Left lung (tissue), 10 donors: Measurements from ENCODE around the gene PLAAT4. TPM values are rescaled to one million over a fixed set of nuclear protein-coding genes. Genes with fewer than 3 reads are reported as not detected.

ENCODE experiments used
- ATAC-seq: fragments of 200-7000 bp; cut with Tn5 transposase; one replicate; pipeline ENCODE4 v1.9.1; 2020; ENCODE audit warnings: moderate library complexity
- DNase-seq, 4 donors: peaks; one replicate each; pipeline ENCODE4 v3.0.0-alpha.2; 2013 to 2020
- H3K27ac ChIP-seq, 2 donors: fragments of 200-600 bp; sonication (generic) in 1 of 2; one replicate each; pipeline versions ENCODE4 v1.5.0 to v1.8.0; 2020 to 2021
- H3K27me3 ChIP-seq, 2 donors: fragments of 200-600 bp; sonication (generic) in 1 of 2; one replicate each; pipeline versions ENCODE4 v1.5.0 to v1.8.0; 2020 to 2021
- H3K36me3 ChIP-seq, 2 donors: fragments of 200-600 bp; sonication (generic) in 1 of 2; one replicate each; pipeline versions ENCODE4 v1.5.0 to v1.8.0; 2020 to 2021
- H3K4me1 ChIP-seq, 2 donors: fragments of 200-600 bp; one replicate each; pipeline ENCODE4 v1.8.0; 2021
- H3K4me3 ChIP-seq, 2 donors: fragments of 200-600 bp; sonication (generic) in 1 of 2; one replicate each; pipeline versions ENCODE4 v1.5.0 to v1.8.0; 2020 to 2021; ENCODE audit warnings: mild to moderate bottlenecking in 1 of 2
- H3K9me3 ChIP-seq, 2 donors: fragments of 200-600 bp; sonication (generic) in 1 of 2; one replicate each; pipeline versions ENCODE4 v1.5.0 to v1.8.0; 2020 to 2021
- CTCF ChIP-seq, 2 donors: fragments of 200-600 bp; sonication (generic) in 1 of 2; IDR thresholded peaks; one replicate each; pipeline versions ENCODE4 v1.5.0 to v1.8.0; 2021; ENCODE audit warnings: antibody characterized with exemption in 2 of 2
- intact Hi-C, 2 donors: fragments of 100-400 bp; cut with DNase I; formaldehyde crosslinking; loops; one replicate each; pipeline versions ENCODE4 v1.11.2 to v1.14.2; 2022
- polyA plus RNA-seq, 6 donors: library from polyadenylated mRNA; unstranded; fragments of 120-200 nt; gene quantifications; one replicate each; pipeline ENCODE4 v1.2.1, GENCODE V29; 2013; ENCODE audit not compliant: insufficient read length in 6 of 6
- total RNA-seq, 2 donors: library from RNA; stranded (reverse); fragmentation: NEBNext Ultra II Directional; extraction: Animal tissue kit (Norgen Biotek cat#: 25700); gene quantifications; one replicate each; pipeline ENCODE4 v1.2.1, GENCODE V29; 2021
- donor health status: DM: no; HTN: yes; CAD: no.
- donor health status: DM: no; HTN: no; CAD: no.

The PLAAT4 gene
- total and polyA plus RNA-seq, 8 donors, result 6.5 to 217 (median 8.6) TPM

DNA sequence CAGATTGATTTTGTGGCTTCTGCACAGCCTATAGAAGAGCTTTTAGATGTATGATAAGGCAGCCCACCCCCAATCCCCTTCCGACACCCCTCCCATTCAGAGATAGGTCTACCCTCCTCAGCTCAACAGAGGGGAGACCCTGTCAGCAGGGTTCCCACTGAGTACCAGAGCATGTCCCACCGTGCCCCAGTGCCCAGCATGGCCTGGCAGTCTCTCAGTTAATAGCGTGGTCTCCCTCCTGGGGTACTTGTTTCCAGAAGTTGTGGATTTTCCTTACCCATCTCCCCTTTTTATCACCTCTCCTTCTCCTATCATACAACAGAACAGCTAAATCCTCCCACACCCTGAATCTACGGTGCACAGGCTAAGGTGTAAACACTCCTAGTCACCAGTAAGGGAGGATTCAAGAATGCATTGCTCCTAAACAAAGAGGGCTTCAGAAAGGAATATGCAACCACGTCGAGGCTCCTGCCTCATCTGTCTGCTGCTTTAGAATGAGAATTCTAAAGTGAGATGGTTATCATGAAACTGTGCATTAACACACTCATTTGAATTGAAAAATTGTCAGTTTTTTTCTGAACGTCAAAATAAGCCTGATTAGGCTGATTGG is 19.9 kb downstream of the PLAAT4 start:
- no peaks in the 10 kb centered on the region for H3K9me3 ChIP-seq
- H3K36me3 ChIP-seq, result no peaks in the 10 kb centered on the region
- ATAC-seq (no peak), DNase-seq (no peak)
- H3K27me3 ChIP-seq, result no peaks in the 10 kb centered on the region
- no peak for TF ChIP-seq CTCF (IDR thresholded peaks at IDR 0.05)
- H3K4me3 ChIP-seq, result no peak overlapping the region
- no peak overlapping the region for H3K27ac ChIP-seq
- intact Hi-C loops, result no loop called here
- H3K4me1 ChIP-seq, result peaks cover 5 to 27% of the 10 kb centered on the region in 2 donors

GRCh38 chr11:63557570-63557969 is 21.0 kb downstream of the PLAAT4 start:
- no peak overlapping the region for H3K27ac ChIP-seq
- TF ChIP-seq CTCF (IDR thresholded peaks at IDR 0.05), result no peak
- ATAC-seq, result no peak
- no peaks in the 10 kb centered on the region for H3K9me3 ChIP-seq
- H3K27me3 ChIP-seq, result no peaks in the 10 kb centered on the region
- H3K4me1 ChIP-seq, result peaks cover 5 to 27% of the 10 kb centered on the region in 2 donors
- no peaks in the 10 kb centered on the region for H3K36me3 ChIP-seq
- intact Hi-C loops, result no loop called here
- H3K4me3 ChIP-seq, result no peak overlapping the region
- no peak for DNase-seq

DNA sequence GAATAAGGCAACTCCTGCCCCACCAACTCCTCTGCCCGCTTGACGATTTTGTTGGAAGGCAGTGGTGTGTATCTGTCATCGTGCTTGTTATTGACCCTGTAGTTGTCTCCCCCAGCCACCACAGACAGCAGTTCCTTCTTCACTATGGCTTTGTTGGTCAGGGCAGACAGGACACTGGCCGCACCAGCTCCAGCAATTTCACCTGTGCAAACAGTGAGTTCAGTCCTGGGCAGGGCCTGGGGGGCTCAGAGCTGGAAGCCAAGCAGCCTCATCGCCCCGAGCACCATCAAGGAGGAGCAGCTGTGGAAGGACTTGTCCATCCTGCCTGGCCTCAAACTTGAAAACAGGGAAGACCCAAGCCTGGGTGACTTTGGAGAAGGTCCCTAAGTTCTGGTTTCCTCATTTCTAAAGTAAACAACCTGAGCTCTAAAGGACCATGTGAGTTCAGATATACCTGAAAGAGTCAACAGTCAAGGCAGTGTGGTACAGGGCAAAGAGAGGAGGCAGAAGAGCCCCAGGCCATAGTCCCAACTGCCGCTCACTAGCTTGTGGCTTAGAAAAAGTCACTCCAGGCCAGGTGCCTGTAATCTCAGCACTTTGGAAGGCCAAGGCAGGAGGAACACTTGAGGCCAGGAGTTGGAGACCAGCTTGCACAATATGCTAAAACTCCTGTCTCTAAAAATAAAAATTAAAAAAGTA is 22.0 kb downstream of the PLAAT4 start:
- no peak for TF ChIP-seq CTCF (IDR thresholded peaks at IDR 0.05)
- peak; percentile 46 for ATAC-seq
- Histone ChIP-seq H3K4me1 (peaks cover 5 to 24% of the 10 kb centered on the region in 2 donors), H3K36me3 (no peaks in the 10 kb centered on the region), H3K27me3 (no peaks in the 10 kb centered on the region), H3K27ac (peak overlapping the region; percentile 33 to 42), H3K4me3 (no peak overlapping the region), H3K9me3 (no peaks in the 10 kb centered on the region)
- no peak for DNase-seq
- intact Hi-C loops, result no loop called here

DNA sequence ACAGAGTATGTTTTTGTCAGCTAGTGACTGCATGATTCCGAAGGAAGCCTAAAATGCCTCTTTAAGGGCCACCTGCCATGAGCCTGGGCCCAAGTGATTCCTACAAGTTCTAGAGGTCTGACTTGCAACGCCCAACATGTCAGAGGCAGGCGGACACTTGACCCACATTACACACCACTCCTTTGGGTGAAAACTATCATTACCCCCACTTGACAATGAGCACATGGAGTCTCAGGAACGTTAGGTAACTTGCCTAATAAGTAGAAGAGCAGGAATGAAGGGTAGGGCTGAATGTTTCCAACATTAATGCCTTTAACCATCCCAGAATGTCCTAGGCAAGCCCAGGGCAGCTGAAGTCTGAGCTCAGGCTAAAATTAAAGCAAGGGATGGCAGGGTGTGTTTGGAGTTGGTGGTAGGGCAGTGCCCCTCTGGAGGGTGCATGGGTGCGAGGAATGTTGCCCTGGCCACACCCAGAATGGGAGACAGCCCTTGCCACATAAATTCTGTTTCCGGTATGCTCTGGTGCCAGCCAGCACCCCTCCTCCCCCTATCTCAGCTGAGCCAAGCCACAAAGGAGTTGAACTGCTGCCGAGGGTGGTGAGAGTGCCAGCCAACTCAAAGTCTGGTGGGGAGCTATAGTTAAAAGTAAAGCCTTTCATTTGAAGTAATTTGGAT is 24.0 kb downstream of the PLAAT4 start:
- ATAC-seq, result peak; percentile 73
- H3K36me3 ChIP-seq, result no peaks in the 10 kb centered on the region
- H3K27ac ChIP-seq, result peak overlapping the region; percentile 70 to 84
- H3K27me3 ChIP-seq, result no peaks in the 10 kb centered on the region
- TF ChIP-seq CTCF (IDR thresholded peaks at IDR 0.05), result no peak
- H3K9me3 ChIP-seq, result no peaks in the 10 kb centered on the region
- intact Hi-C loops, result no loop called here
- H3K4me3 ChIP-seq, result no peak overlapping the region
- peak in 1 of 4 donors; percentile 76 for DNase-seq
- peaks cover 5 to 23% of the 10 kb centered on the region in 2 donors for H3K4me1 ChIP-seq
